Measurements from ENCODE around the gene AUNIP. TPM values are rescaled to one million over a fixed set of nuclear protein-coding genes. Genes with fewer than 3 reads are reported as not detected.

AUNIP gene
- total and polyA plus RNA-seq, 12 donors = 0.04 to 0.25 (median 0.21) TPM; not detected in 9

- Histone ChIP-seq H3K4me3 (no peak overlapping the region), H3K27ac (peak overlapping the region; percentile 10 to 80 (median 68)), H3K27me3 (no peaks in the 10 kb centered on the region), H3K9me3 (no peaks in the 10 kb centered on the region), H3K4me1 (peaks cover 31 to 96% (median 83%) of the 10 kb centered on the region in 9 donors), H3K36me3 (peaks cover 0 to 73% (median 11%) of the 10 kb centered on the region in 9 donors)
- no peak for TF ChIP-seq CTCF (IDR thresholded peaks at IDR 0.05)
- intact Hi-C loops (cut with DNase I) = loop anchor here in 1 of 10 donors (10.0 kb wide), 1 partner anchor 280 kb away; no protein-coding TSS in a partner anchor
- DNase-seq (no peak), ATAC-seq (peak in 1 of 8 donors; percentile 12)
- WGBS, 2 donors = 82 to 83% methylated on average over 15 of the region's 15 CpGs
Measured at GRCh38 chr1:25804964-25805862, 54.0 kb downstream of the AUNIP start.

DNA sequence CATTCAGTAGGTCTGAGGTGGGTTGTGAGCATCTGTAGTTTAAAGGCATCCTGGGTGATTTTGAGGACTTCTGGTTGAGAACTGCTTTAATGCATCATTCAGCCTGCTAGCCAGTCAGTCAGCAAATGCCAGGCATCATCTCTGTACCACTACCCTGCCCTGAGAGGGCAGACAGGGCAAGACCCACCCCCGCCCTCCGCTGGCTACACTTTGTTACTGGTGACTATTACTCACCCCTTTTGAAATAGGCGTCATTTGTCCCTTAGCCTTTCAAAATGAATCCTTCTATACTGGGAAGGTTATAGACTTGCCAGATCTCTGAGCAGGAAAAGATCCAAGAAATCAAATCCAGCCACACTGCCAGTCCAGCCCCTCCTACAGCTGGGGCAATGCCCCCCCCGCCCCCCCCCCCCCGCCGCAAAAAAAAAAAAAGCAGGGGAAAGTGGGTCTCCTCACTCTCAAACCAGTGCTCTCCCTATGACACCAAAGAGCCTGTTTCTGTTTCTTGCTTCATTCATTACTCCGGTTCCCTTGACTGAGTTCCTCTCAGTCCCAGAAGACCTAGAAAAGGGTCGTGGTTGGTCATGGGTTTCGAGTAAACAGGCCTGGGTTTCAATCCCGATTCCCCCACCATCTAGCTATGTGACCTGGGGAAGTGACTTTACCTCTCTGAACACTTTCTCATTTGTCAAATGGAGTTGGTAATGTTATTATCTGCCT is 54.9 kb downstream of the AUNIP start:
- Histone ChIP-seq H3K27ac (peak overlapping the region in 8 of 10 donors; percentile 61 to 80 (median 72)), H3K4me1 (peaks cover 35 to 92% (median 86%) of the 10 kb centered on the region in 9 donors), H3K4me3 (no peak overlapping the region), H3K9me3 (no peaks in the 10 kb centered on the region), H3K36me3 (peaks cover 0 to 65% (median 5%) of the 10 kb centered on the region in 9 donors), H3K27me3 (no peaks in the 10 kb centered on the region)
- 73 to 80% methylated on average over 10 of the region's 10 CpGs for WGBS, 2 donors
- ATAC-seq = peak in 1 of 8 donors; percentile 20
- intact Hi-C loops (cut with DNase I) = loop anchor here in 1 of 10 donors (10.0 kb wide), 1 partner anchor 280 kb away; no protein-coding TSS in a partner anchor
- no peak for DNase-seq
- no peak for TF ChIP-seq CTCF (IDR thresholded peaks at IDR 0.05)

DNA sequence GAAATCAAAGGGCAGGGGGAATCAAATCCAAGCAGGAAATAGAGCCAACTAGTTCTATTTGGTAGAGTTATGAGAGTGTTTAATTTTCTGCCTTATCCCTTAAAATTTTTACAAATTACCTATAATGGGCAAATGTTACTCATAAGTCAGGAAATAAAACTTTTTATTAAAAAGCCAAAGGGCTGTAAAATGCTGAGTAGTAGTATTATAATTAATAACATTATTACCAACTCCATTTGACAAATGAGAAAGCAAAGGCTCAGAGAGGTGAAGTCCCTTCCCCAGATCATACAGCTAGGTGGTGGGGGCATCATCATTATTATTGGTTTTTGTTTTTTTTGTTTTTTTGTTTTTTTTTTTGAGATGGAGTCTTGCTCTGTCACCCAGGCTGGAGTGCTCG is 55.9 kb downstream of the AUNIP start:
- no peak for TF ChIP-seq CTCF (IDR thresholded peaks at IDR 0.05)
- ATAC-seq (no peak), DNase-seq (no peak)
- 96 to 100% methylated on average over 1 of the region's 1 CpG for WGBS, 2 donors
- Histone ChIP-seq H3K36me3 (peaks cover 0 to 55% (median 0%) of the 10 kb centered on the region in 9 donors), H3K4me1 (peaks cover 37 to 93% (median 83%) of the 10 kb centered on the region in 9 donors), H3K4me3 (no peak overlapping the region), H3K27me3 (no peaks in the 10 kb centered on the region), H3K9me3 (no peaks in the 10 kb centered on the region), H3K27ac (peak overlapping the region in 3 of 10 donors; percentile 9 to 80 (median 39))
- intact Hi-C loops (cut with DNase I) = loop anchor here in 1 of 10 donors (10.0 kb wide), 1 partner anchor 279 kb away; no protein-coding TSS in a partner anchor

- Histone ChIP-seq H3K4me1 (peaks cover 37 to 92% (median 83%) of the 10 kb centered on the region in 9 donors), H3K27me3 (no peaks in the 10 kb centered on the region), H3K36me3 (peaks cover 0 to 50% (median 0%) of the 10 kb centered on the region in 9 donors), H3K9me3 (no peaks in the 10 kb centered on the region), H3K4me3 (no peak overlapping the region), H3K27ac (peak overlapping the region in 1 of 10 donors; percentile 9)
- TF ChIP-seq CTCF (IDR thresholded peaks at IDR 0.05) = no peak
- intact Hi-C loops (cut with DNase I) = loop anchor here in 1 of 10 donors (10.0 kb wide), 1 partner anchor 278 kb away; no protein-coding TSS in a partner anchor
- DNase-seq (no peak), ATAC-seq (no peak)
- WGBS, 2 donors = 71 to 81% methylated on average over 6 of the region's 6 CpGs
Measured at GRCh38 chr1:25802915-25803314, 56.3 kb downstream of the AUNIP start.
